ENCODE data around the gene CEP83.

DNA sequence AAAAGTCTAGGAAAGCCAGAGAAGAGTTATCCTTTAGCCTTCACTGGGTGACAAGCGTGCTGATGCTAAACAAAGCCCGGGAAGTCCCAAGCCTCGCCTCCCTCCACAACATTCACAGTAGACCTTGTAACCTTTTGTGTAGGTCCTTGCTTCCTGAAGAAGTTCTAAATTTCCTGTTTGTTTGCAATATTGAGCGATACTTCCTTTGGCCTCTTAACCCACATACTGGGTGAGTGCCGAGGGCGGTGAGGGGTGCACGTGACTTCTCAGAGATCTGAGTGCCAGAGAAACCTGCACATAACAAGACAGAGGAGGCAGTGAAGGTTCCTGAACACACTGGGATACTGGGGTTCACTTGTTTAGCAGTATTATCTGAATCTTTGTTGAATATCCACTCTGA, 177.0 kb downstream of the CEP83 start:
- TF ChIP-seq EZH2phosphoT487 (conservative IDR thresholded peaks at IDR 0.05; ENCODE audit: low read length): no peak
- TF ChIP-seq, protein P1, sequence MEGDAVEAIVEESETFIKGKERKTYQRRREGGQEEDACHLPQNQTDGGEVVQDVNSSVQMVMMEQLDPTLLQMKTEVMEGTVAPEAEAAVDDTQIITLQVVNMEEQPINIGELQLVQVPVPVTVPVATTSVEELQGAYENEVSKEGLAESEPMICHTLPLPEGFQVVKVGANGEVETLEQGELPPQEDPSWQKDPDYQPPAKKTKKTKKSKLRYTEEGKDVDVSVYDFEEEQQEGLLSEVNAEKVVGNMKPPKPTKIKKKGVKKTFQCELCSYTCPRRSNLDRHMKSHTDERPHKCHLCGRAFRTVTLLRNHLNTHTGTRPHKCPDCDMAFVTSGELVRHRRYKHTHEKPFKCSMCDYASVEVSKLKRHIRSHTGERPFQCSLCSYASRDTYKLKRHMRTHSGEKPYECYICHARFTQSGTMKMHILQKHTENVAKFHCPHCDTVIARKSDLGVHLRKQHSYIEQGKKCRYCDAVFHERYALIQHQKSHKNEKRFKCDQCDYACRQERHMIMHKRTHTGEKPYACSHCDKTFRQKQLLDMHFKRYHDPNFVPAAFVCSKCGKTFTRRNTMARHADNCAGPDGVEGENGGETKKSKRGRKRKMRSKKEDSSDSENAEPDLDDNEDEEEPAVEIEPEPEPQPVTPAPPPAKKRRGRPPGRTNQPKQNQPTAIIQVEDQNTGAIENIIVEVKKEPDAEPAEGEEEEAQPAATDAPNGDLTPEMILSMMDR (IDR thresholded peaks at IDR 0.05; ENCODE audit: insufficient read depth, low read length, poor library complexity, severe bottlenecking): no peak
